ENCODE measurements around the gene TIAM1.

TIAM1 gene

DNA sequence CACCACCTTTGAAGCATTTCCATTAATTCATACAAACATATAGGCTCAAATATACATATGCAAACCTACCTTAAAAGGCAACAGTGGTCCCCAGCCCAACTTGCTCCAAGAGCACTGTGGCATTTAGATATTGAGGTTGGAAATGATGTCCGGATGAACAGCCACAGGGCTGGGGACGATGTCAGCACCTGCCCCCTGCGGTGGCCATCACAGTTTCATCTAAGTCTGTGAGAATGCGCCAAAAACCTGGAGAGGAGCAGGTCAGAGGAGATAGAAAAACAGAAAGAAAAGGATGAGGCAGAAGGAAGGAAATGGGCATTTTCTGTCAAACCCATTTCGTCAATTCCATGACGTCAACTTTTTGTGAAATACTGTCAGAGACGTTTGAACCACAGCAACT lies 67.4 kb downstream of the TIAM1 start:
- TF ChIP-seq, protein P1, sequence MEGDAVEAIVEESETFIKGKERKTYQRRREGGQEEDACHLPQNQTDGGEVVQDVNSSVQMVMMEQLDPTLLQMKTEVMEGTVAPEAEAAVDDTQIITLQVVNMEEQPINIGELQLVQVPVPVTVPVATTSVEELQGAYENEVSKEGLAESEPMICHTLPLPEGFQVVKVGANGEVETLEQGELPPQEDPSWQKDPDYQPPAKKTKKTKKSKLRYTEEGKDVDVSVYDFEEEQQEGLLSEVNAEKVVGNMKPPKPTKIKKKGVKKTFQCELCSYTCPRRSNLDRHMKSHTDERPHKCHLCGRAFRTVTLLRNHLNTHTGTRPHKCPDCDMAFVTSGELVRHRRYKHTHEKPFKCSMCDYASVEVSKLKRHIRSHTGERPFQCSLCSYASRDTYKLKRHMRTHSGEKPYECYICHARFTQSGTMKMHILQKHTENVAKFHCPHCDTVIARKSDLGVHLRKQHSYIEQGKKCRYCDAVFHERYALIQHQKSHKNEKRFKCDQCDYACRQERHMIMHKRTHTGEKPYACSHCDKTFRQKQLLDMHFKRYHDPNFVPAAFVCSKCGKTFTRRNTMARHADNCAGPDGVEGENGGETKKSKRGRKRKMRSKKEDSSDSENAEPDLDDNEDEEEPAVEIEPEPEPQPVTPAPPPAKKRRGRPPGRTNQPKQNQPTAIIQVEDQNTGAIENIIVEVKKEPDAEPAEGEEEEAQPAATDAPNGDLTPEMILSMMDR (IDR thresholded peaks at IDR 0.05; ENCODE audit: insufficient read depth, low read length, missing control alignments): no peak

DNA sequence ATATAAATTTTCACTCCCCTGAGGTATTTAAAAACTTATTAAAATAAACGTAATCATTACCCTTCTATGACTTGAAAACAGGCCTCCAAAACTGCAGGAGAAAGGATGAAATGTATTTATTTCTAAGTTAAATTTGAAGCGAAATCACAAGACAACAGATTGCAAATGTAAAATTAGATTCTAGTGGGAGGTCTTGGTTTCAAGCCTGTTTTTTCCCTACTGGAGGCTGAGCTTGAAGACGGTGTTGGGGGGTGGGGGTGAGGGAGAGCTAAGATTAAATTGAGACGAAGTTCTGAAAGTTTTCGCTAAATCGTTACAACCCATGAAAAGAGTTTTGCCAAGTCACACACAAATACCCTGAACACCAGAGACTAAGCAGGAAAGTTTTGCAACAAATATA lies 68.2 kb downstream of the TIAM1 start:
- H3K4me3 ChIP-seq (ENCODE audit: low read depth, low read length): no peak overlapping the region
- POLR2A ChIA-PET: no interaction called here
- TF ChIP-seq, protein P1 (IDR thresholded peaks at IDR 0.05; ENCODE audit: insufficient read depth, low read length, missing control alignments): no peak
- DNase-seq (ENCODE audit: low read depth, low spot score): no peak
- CTCF ChIA-PET: interaction anchor here (1.1 kb wide), 1 partner anchor 305 kb away, joined by 3 read pairs; no protein-coding TSS in a partner anchor

More for the DNA sequence above, 67.4 kb downstream of the TIAM1 start:
- ChIA-PET POLR2A (no interaction called here), CTCF (no interaction called here)
- DNase-seq (ENCODE audit: low read depth, low spot score): no peak
- H3K4me3 ChIP-seq (ENCODE audit: low read depth, low read length): no peak overlapping the region

DNA sequence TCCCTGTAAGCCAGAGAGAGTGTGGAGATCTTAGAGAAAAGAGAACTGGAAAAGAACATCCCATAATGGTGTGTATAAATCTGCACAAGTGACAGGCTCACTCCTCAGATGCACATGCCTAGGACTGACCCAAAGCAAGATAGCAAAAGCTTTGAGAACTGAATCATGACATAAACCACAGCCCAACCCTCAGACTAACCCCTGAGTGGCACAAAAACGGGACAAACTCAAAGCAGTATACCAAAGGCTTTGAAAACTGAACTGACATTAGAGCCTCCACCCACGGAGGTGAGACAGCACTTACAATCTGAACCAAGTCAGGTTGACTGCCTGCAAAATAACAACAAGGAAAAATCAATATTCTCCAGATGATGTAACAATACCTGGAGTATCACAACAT lies 70.8 kb downstream of the TIAM1 start:
- DNase-seq (ENCODE audit: low read depth, low spot score): no peak
- POLR2A ChIA-PET: no interaction called here
- TF ChIP-seq, protein P1 (IDR thresholded peaks at IDR 0.05; ENCODE audit: insufficient read depth, low read length, missing control alignments): no peak
- CTCF ChIA-PET: no interaction called here
- no peak overlapping the region for H3K4me3 ChIP-seq (ENCODE audit: low read depth, low read length)

DNA sequence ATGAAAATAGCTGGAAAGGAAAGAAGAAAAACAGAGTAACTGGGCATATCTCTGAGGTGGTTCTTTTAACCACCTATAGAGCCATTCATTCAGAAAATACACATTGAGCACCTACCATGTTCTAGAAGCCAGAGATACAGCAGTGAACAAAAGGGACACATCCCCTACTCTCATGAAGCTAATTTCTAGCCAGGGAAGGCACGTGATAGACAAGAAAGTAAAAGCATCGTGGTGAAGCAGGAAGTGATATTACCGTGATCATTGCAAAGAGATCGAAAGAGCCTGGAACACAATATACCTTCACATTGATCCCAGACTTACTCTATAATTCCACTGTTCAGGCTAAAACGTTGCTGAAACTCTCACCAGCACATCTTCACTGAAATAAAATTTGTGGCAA lies 76.0 kb downstream of the TIAM1 start:
- TF ChIP-seq, protein P1 (IDR thresholded peaks at IDR 0.05; ENCODE audit: insufficient read depth, low read length, missing control alignments): no peak
- H3K4me3 ChIP-seq (ENCODE audit: low read depth, low read length): no peak overlapping the region
- ChIA-PET CTCF (no interaction called here), POLR2A (no interaction called here)
- no peak for DNase-seq (ENCODE audit: low read depth, low spot score)

DNA sequence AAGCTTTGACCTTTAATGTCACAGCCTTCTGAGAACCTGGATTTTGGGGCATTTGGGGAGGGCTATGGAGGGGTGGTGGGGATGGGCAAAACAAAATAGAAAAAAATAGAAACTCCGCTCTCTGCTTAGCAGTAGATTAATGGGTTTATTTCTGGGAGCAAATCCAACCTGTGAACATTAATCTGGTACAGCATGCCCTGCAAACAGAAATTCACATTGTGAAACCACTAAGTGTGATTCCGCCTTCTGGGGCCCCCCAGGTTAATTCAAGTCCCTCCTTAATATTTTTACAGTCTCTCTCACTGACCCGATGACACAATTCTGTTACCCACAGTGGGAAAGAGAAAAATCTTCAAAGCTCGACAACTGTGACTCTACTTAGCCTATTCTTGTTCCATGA lies 76.4 kb downstream of the TIAM1 start:
- TF ChIP-seq, protein P1 (IDR thresholded peaks at IDR 0.05; ENCODE audit: insufficient read depth, low read length, missing control alignments): no peak
- H3K4me3 ChIP-seq (ENCODE audit: low read depth, low read length): no peak overlapping the region
- CTCF ChIA-PET: no interaction called here
- DNase-seq (ENCODE audit: low read depth, low spot score): no peak
- POLR2A ChIA-PET: no interaction called here

DNA sequence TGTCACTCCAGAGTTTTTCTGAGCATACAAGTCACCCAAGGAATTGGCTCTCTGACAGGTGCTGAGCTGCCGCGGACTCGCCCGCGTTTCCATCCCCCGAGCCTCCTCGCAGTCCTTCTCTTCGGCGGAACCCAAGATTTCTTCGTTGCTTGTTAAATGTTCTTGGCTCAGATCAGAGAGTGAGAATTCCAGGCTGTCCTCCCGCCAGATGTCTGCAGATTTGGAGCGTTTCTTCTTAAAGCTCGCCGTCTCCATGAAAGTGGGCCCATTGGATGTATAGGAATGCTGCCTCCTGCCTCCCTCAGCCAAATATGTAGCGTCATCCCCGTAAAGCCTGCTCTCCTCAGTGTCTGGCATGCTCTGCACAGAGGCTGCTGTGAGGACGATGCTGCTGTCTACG lies 77.8 kb downstream of the TIAM1 start:
- no peak overlapping the region for H3K4me3 ChIP-seq (ENCODE audit: low read depth, low read length)
- DNase-seq (ENCODE audit: low read depth, low spot score): no peak
- TF ChIP-seq, protein P1 (IDR thresholded peaks at IDR 0.05; ENCODE audit: insufficient read depth, low read length, missing control alignments): no peak
- ChIA-PET POLR2A (no interaction called here), CTCF (no interaction called here)

Measured in AG04449 (cell line).